HUES48 (cell line): ENCODE results near the gene ZFP36L2.
A peak's percentile ranks its signal among the peaks of the same experiment; 100 is the strongest.
"Not testable (repeated sequence)": the region's sequence is repeated elsewhere in the genome, so short reads cannot be mapped to it uniquely, and the experiment has no call there.

ENCODE experiments used
- H3K27ac ChIP-seq: one replicate; pipeline ENCODE4 v1.7.0; 2013; ENCODE audit warnings: low read depth, low read length, inconsistent platforms
- H3K27me3 ChIP-seq: 2 replicates; pipeline ENCODE4 v1.6.1; 2013; ENCODE audit warnings: mild to moderate bottlenecking, low read length; ENCODE audit not compliant: control insufficient read depth, insufficient read depth
- H3K36me3 ChIP-seq: 2 replicates; pipeline ENCODE4 v1.6.1; 2013; ENCODE audit warnings: low read length; ENCODE audit not compliant: control insufficient read depth, insufficient read depth
- H3K4me1 ChIP-seq: 2 replicates; pipeline ENCODE4 v1.6.1; 2013; ENCODE audit warnings: mild to moderate bottlenecking, low read length; ENCODE audit not compliant: control insufficient read depth, insufficient read depth
- H3K4me3 ChIP-seq: 2 replicates; pipeline ENCODE4 v1.5.1; 2013; ENCODE audit warnings: mild to moderate bottlenecking, low read depth, low read length
- H3K9ac ChIP-seq: 2 replicates; pipeline ENCODE4 v1.6.1; 2013; ENCODE audit warnings: mild to moderate bottlenecking, low read depth, low read length, moderate library complexity
- H3K9me3 ChIP-seq: 2 replicates; pipeline ENCODE4 v1.6.1; 2013; ENCODE audit warnings: low read length; ENCODE audit not compliant: control insufficient read depth, insufficient read depth

ZFP36L2 gene

GRCh38 chr2:43192744-43193651 lies 33.4 kb downstream of the ZFP36L2 start:
- Histone ChIP-seq H3K9me3 (no peaks in the 10 kb centered on the region), H3K4me1 (peaks cover 7% of the 10 kb centered on the region; the same call in 1 of the 2 replicates), H3K4me3 (no peak overlapping the region), H3K27ac (no peak overlapping the region), H3K9ac (no peak overlapping the region), H3K36me3 (no peaks in the 10 kb centered on the region), H3K27me3 (no peaks in the 10 kb centered on the region)

GRCh38 chr2:43191947-43192516 lies 34.4 kb downstream of the ZFP36L2 start:
- Histone ChIP-seq H3K27ac (no peak overlapping the region), H3K4me1 (peaks cover 6% of the 10 kb centered on the region; the same call in 1 of the 2 replicates), H3K4me3 (no peak overlapping the region), H3K27me3 (no peaks in the 10 kb centered on the region), H3K9me3 (no peaks in the 10 kb centered on the region), H3K9ac (no peak overlapping the region), H3K36me3 (no peaks in the 10 kb centered on the region)

- no peaks in the 10 kb centered on the region for H3K9me3 ChIP-seq
- peaks cover 13% of the 10 kb centered on the region; the same call in 1 of the 2 replicates for H3K4me1 ChIP-seq
- H3K36me3 ChIP-seq, result no peaks in the 10 kb centered on the region
- H3K4me3 ChIP-seq, result no peak overlapping the region
- H3K9ac ChIP-seq, result no peak overlapping the region
- no peaks in the 10 kb centered on the region for H3K27me3 ChIP-seq
- H3K27ac ChIP-seq, result no peak overlapping the region
Observed at GRCh38 chr2:43190311-43191052, 35.9 kb downstream of the ZFP36L2 start.

- not testable (repeated sequence) for H3K36me3 ChIP-seq, H3K9ac ChIP-seq, H3K27me3 ChIP-seq, H3K9me3 ChIP-seq, H3K27ac ChIP-seq, H3K4me3 ChIP-seq
- H3K4me1 ChIP-seq, result peaks cover 13% of the 10 kb centered on the region; the same call in 1 of the 2 replicates
Observed at GRCh38 chr2:43189861-43190260, 36.5 kb downstream of the ZFP36L2 start.

GRCh38 chr2:43188561-43189386 lies 37.6 kb downstream of the ZFP36L2 start:
- Histone ChIP-seq H3K27ac (no peak overlapping the region), H3K9ac (no peak overlapping the region), H3K9me3 (no peaks in the 10 kb centered on the region), H3K4me3 (no peak overlapping the region), H3K4me1 (peaks cover 10% of the 10 kb centered on the region; the same call in 1 of the 2 replicates), H3K27me3 (no peaks in the 10 kb centered on the region), H3K36me3 (no peaks in the 10 kb centered on the region)

- H3K9ac ChIP-seq, result no peak overlapping the region
- no peaks in the 10 kb centered on the region for H3K9me3 ChIP-seq
- no peaks in the 10 kb centered on the region for H3K36me3 ChIP-seq
- H3K4me3 ChIP-seq, result no peak overlapping the region
- no peaks in the 10 kb centered on the region for H3K27me3 ChIP-seq
- peaks cover 10% of the 10 kb centered on the region; the same call in 1 of the 2 replicates for H3K4me1 ChIP-seq
- peak overlapping the region; percentile 81 for H3K27ac ChIP-seq
Observed at GRCh38 chr2:43186679-43187374, 39.6 kb downstream of the ZFP36L2 start.

- Histone ChIP-seq H3K27me3 (no peaks in the 10 kb centered on the region), H3K4me3 (no peak overlapping the region), H3K9me3 (no peaks in the 10 kb centered on the region), H3K36me3 (no peaks in the 10 kb centered on the region), H3K27ac (peak overlapping the region; percentile 81), H3K9ac (no peak overlapping the region), H3K4me1 (peaks cover 13% of the 10 kb centered on the region)
Observed at GRCh38 chr2:43186321-43186678, 40.1 kb downstream of the ZFP36L2 start.

- Histone ChIP-seq H3K4me3 (no peak overlapping the region), H3K27ac (peak overlapping the region; percentile 68), H3K4me1 (peaks cover 24% of the 10 kb centered on the region), H3K9ac (no peak overlapping the region), H3K27me3 (no peaks in the 10 kb centered on the region), H3K36me3 (no peaks in the 10 kb centered on the region), H3K9me3 (no peaks in the 10 kb centered on the region)
Observed at GRCh38 chr2:43185146-43185545, 41.3 kb downstream of the ZFP36L2 start.

- peaks cover 29% of the 10 kb centered on the region for H3K4me1 ChIP-seq
- no peaks in the 10 kb centered on the region for H3K36me3 ChIP-seq
- H3K27ac ChIP-seq, result peak overlapping the region; percentile 68
- H3K27me3 ChIP-seq, result no peaks in the 10 kb centered on the region
- H3K4me3 ChIP-seq, result no peak overlapping the region
- no peak overlapping the region for H3K9ac ChIP-seq
- no peaks in the 10 kb centered on the region for H3K9me3 ChIP-seq
Observed at GRCh38 chr2:43184339-43184895, 42.0 kb downstream of the ZFP36L2 start.

GRCh38 chr2:43183743-43184142 lies 42.7 kb downstream of the ZFP36L2 start:
- no peaks in the 10 kb centered on the region for H3K36me3 ChIP-seq
- H3K9me3 ChIP-seq, result no peaks in the 10 kb centered on the region
- peaks cover 35% of the 10 kb centered on the region for H3K4me1 ChIP-seq
- no peak overlapping the region for H3K9ac ChIP-seq
- no peaks in the 10 kb centered on the region for H3K27me3 ChIP-seq
- H3K27ac ChIP-seq, result no peak overlapping the region
- no peak overlapping the region for H3K4me3 ChIP-seq
